T1000 (cell line): Measurements from ENCODE around the gene TRAF3.

ENCODE experiments used
- DNase-seq: peaks from one replicate; lab custom pipeline; 2025; ENCODE audit warnings: mixed read lengths; lab: John Stamatoyannopoulos, UW

The TRAF3 gene

DNA sequence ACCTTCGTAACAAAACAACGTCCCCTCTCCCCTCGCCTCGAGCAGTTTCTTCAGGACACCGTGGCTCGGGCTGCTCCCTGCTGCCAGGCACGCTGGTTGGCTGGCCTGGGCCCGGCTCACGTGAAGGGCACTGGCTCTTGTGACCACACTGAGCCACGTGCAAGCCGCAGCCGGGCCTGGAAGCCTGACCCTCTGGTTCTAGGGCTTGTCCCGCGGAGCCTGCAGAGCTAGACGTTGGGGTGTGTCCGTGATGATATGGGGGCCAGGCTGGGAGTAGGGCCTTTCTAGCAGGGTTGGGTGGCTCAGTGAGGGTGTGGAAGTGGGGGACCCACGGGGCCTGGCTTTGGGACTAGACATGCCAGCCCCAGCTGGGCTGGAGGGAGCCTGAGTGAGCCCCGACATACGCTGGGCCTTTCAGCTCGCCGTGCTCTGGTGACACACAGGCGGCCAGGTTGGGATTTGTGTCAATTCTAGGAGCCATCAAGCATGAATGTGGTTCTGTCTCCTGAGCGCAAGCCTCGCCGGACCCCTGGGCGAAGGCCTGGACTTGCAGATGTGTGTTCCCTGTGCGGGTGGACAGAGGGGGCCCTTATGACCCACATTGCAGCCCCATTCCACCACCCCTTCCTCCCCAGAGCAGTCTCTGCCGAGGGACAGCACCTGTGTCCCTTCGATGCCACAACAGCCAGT lies 131.7 kb downstream of the TRAF3 start:
- DNase-seq, result no peak

DNA sequence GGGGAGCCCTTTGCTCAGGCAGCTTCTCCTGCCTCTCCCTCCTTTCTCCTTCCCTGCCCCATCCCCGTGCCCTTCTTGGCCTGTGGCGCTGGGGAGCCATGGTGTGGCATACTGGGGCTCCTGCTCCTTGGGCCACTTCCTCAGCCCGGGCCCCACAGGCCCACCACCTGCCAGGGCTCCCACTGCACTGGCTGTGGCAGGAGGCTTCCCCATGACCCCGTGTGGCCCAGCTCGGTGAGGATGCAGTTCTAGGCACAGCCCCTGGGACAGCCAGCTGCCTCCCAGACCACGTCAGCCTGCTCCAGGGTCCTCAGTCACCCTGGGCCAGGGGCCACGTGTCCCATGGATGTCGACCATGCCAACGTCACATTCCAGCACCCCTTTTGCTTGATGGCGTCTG lies 132.2 kb downstream of the TRAF3 start:
- no peak for DNase-seq

DNA sequence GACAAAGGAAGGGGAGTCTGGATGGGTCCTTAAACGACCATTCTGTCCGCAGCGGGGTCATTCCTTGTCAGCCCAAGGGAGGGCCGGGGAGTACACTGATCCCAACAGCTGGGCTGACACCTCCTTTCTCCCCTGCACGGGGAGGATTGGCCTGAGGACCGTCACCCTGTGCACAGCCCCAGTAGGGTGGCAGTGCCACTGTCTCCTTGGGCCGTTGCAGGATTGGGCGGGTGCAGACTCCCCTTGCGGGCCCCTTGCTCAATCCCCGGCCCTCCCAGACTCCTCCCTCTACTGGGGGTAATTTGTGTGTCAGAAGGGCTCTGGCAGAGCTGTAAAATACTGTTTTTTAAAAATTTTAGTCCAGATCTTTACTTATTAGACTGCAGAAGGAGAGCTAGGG lies 132.7 kb downstream of the TRAF3 start:
- no peak for DNase-seq

DNA sequence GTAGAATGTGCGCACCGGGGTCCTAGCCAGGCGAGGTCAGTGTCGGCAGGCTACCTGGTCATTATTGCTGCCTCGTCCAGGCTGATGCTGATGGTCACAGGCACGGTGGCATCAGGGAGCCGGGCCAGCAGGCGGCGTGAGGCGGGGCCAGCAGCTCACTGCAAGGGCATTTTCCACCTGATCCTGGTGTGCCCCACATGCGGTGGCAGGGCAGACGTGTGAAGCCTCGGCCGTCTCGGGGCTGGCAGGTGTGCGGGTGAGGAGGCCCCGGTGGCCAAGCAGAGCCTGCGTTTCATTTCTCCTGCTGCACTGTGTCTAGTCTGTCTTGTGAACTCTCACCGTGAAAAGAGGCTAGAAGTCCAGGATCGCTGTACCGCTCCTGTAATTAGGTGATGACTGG lies 133.2 kb downstream of the TRAF3 start:
- no peak for DNase-seq

DNA sequence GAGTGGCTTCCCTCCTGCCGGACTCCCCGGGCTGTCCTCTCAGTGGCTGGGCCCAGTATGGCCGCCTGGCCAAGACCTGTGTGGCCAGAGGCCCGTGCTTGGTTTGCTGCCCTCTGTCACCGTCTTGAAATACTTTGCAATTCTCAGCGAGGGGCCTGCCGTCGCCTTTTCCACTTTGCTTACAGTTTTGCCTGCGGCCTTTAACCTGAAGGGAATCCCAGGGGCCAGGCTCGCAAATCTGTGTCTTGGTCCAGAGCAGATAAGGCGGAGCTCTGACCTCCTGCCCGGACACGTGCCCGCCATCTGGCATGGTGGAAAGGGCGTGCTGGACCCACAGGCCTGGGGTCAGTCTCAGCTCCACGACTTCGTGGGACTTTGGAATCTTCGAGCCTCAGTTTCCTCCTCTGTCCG lies 134.3 kb downstream of the TRAF3 start:
- no peak for DNase-seq

DNA sequence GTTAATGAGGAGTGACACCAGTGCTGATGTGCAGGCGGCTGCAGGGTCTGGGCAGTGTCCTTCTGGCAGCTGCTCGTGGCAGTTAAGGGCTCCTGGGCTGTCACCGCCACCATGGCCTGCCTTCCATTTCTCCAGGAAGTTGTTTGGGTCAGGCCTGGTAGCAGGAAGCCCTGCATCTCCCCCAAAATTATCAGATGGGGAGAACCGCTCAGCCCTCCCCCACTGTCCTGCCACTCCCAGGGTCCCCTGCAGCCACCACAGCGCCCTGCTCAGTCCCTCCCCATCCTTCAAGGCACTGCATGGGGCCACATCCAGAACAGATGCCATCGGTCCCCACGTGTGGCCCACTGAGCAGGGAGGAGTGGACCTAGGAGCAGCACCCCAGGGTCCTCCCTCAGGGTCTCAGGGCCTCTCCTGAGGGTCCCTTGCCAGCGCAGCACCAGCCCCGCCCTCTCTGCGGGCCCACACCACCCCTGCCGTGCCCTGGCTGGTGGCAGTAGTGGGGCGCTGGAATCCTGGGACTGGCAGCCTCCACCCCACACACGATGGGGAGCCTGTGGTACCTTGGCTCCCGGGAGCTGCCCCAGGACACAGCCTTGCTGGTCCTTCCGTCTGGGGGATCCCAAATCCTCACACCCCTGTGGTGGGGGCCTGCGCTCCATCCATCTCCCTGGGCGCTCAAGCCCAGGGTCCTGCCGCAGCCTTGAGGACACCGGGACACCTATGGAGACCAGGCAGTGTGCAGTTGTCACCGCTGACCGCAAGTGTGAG lies 134.9 kb downstream of the TRAF3 start:
- DNase-seq, result no peak

DNA sequence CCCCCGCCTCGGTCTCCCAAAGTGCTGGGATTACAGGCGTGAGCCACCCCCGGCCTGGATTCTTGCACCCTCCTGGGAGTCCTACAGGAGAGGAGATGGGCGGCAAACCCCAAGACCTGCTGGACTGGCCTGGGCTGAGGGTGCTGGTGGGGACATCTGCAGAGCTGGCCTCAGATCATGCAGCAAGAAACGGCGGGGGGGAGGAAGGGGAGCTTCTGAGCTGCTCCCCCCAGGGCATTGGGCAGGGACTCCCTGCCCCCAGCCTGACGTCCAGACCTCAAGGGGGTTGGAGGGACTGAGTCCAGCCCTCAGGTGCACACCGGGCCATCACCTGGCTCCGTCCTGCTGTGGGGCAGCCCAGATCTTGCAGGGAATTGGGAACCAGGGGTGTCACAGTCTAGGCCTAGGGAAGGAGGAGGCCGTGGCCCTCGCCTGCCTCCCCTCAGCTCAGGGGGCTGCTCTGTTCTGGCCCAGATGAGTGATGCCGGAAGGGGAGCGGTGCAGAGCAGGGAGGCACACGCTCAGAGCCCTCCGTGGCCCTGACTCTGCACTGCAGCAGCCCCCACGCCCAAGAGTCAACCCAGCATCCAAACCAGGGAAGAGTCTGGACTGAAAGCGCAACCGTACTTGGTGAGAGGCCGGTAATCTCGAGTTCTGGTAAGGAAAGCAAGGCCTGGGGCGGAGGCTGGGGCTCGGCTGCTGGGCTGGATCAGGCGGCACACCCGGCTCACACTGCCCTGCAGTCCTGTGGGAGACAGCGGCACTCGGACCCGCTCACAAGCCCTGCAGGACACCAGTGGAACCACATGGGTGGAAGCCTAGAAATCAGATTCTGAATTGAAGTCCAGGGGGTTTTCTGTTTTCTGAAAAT lies 136.3 kb downstream of the TRAF3 start:
- no peak for DNase-seq

DNA sequence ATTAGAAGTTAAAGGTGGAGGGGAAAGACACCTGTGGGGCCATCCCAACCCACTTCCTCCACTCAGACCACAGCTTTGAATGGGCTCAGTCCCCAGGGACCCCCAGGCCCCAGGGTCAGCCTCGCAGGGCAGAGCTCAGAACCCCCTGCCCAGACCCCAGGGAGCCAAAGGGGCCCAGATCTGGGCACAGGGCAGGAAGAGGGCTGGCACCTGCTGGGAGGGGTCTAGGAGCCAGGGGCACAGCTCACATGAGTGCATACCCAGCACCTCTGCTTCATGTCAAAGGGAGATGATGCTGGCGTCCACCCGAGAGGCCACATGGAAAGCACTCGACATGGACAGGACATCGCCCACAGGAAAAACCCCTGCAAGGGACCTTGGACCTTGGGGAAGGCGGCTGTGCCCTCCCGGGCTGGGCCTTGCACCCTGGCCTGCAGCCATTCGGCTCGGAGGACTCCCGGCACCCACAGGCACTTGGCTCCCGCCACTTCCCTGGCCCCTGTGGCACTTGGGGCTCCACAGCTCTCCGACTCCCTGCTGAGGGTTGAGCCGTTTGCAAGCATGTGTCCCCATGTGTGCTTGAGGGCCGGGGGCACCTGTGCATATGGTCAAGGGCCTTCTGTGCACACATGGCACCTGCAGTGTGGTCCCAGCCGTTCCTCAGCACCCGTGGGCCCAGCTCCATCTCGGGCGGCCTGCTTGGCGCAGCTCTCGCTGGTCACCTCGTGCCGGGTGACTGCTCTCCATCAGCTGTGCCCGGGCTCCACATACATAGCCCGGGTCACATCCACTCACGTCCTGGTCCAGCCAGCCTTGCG lies 137.4 kb downstream of the TRAF3 start:
- no peak for DNase-seq

DNA sequence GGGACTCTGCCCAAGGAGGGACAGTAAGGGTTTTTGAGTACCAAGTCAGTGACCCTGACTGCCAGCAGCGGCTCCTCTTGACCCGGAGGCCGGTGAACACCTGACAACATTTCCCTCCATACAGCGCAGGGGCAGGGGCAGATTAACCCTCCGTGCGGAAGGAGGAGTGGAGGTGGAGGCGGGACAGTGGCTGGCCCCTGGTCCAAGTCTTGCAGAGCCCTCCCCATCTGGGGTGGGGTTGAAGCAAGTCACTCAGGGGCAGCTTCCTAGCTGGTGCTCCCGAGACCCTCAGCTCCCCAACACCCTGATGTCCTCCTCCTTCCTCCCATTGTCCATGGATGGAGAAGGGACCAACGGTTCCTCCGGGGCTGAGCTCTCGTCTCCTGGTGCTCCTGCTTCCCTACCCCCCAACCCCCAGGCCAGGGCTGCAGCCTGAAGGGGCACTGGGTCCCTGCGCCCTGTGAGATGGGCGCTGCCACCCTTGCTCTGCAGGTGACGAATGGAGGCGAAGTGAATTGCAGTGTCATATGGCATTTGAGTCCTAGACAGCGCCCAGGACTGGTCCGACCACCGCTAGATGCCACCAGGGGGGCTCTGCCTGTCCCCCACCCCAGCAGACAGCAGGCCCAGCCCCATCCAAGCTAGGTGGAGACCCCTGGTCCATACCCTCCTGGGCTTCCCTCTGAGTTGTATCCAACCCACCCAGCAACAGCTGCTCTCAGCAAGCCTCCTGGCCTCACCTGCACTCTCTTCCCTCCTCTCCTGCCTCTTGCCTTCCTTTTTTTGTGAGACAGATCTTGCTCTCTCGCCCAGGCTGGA lies 138.3 kb downstream of the TRAF3 start:
- no peak for DNase-seq

DNA sequence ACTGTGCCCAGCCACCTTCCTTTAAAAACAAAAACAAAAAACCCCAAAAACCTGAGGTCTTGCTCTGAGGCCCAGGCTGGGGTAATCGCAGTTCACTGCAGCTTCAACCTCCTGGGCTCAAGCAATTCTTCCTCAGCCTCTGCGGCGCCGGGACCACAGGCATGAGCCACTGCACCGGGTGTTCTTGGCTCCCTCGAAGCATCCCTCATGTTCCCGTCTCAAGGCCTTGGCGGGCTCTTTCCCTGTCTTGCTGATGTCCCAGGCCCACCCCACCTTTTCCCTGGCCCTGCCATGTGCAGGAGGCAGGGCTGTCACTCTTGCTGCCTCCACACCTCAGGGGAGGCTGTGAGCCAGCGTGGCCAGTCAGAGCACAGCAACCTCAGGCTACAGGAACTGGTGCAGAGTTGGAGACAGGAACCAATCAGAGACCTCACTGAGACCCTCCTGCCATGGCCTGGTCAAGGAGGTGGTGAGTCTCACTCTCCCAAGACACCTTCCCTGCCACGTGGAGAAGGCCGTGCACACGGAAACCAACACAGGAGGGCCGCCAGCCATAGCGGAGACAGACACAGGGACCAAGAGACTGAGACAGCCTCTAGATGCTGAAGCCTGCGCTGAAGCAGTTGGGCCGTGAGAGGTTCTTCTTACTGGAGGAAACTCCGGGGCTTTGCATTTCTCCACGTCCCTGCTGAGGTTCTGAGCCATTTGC lies 139.3 kb downstream of the TRAF3 start:
- no peak for DNase-seq

DNA sequence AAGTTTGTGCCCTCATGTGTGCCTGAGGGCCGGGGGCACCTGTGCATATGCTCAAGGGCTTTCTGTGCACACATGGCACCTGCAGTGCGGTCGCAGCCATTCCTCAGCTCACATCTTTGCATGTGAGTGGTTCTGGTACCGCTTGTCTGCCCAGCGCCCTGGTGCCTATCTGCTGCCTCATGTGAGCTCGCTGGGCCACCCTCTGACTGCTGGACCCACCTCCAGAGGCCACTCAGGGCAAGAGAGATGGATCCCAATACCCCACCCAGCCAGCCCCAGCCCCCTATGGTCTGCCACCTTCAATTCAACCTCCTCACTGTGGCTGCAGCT lies 139.8 kb downstream of the TRAF3 start:
- no peak for DNase-seq

DNA sequence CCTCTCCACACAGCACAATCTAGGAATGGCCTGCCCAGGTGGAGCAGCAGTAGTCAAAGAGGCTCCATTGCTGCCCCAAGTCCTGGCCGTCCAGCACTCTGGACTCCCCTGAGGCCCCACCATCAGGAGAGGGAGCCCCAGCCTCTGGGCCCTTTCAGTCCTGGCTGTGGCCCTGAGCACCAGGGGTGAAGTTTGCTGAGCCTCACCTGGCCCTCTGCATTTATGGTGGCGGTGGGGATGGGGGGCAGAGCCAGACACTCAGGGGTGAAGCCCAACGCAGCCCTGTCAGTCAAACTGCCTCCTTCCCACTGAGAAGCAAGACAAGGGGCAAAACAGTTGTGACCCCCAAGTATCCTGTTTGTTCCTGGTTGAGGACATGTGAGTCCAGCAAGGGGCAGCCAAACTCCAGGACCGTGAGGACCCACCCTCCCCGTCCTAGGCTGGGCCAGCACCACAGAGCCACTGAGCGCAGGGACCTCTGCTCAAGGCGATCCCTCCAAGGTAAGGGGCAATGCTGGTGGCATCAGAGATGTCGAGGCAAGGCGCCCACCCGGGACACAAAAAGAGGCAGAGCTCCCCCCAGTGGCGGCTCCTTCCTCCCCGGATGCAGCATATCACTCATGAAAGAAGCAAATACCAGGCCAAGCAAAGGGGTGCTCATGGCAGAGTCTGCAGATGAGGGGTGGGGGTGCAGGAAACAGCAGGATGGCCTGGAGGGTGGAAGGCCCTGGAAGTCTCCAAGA lies 140.4 kb downstream of the TRAF3 start:
- peak; percentile 14 for DNase-seq

DNA sequence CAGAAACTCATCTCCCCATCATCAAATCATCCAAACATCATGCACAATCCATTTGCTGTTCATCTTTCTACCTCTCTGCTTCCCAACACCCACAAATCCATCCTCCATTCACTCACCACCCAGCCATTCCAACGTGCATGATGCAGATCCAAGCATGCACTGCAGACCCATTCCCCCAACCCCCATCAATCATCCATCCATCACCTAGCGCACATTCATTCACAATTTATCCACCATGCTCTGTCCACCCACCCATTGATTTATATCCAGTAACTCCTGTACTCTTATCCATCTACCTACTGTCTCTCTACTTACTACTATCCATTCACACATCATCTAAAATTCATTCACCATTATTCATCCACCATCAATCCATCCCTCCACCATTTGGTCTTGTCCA lies 141.2 kb downstream of the TRAF3 start:
- no peak for DNase-seq

DNA sequence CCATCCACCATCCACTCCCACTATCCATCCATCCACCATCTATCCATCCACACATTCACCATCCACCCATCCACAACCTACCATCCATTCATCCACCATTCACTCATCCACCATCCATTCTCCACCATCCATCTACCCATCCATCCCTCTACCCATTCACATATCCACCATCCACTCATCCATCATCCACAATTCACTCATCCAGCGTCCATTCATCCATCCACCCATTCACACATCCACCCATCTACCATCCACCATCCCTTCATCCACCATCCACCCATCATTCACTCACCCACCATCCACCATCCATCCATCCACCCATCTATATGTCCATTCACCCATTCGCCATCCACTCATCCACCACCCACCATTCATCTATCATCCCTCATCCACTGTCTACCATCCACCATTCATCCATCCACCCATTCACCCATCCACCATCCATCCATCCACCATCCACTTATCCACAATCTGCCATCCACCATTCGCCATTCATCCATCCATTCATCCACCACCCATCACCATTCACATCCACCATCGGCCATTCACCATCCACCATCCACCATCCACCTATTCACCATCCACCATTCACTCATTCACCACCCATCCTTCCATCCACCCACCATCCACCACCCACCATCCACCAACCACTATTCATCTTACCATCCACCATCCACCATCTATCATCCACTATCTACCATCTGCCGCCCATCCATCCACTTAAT lies 143.2 kb downstream of the TRAF3 start:
- DNase-seq, result no peak

DNA sequence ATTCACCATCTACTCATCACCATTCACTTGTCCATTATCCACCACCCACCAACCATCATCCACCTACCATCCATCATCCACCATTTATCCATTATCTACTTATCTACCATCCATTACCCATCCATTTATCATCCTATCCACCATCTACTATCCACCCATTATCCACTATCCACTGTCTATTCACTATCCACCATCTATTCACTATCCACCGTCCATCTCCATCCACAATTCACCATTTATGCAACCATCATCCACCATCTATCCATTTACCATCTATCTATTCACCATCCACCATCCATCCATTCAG lies 143.7 kb downstream of the TRAF3 start:
- no peak for DNase-seq

DNA sequence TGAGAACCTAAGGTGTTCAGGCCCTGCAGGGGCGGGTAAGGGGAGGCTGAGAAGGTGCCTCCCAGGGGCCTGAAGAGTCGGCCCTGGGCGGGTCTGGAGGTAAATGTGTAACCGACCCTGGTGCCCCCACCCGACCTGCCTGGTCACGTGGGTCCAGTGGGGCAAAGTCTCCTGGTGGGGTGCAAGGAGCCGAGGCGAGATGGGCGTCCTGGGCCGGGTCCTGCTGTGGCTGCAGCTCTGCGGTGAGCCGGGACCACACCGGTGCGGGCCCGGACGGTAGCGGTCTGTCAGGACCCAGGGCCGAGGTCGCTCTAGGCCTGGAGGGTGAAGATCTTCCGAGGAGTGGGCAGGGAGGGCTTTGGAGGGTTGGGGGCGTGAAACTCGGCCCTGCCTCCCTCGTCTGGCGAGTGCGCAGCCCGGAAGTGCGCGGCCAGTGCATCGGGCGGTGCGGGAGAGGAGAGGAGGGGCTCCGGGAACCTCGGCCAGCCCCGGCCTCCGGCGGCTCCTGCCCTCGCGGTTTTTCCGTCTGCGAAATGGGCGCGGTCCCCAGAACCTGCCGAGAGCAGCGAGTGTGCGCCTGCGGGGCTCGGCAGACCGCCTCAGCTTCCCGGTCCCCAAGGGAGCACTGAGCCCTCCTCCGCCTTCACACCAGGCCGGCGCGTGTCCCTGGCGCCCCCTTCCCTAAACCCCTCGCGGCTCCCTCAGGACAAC lies 145.4 kb downstream of the TRAF3 start, which contains the start of gene AMN:
Gene AMN, plus strand, starts transcription at position 174 of the 711 bp plus-strand sequence. Its CDS starts 26 bp downstream, at position 200.
- DNase-seq, result no peak

DNA sequence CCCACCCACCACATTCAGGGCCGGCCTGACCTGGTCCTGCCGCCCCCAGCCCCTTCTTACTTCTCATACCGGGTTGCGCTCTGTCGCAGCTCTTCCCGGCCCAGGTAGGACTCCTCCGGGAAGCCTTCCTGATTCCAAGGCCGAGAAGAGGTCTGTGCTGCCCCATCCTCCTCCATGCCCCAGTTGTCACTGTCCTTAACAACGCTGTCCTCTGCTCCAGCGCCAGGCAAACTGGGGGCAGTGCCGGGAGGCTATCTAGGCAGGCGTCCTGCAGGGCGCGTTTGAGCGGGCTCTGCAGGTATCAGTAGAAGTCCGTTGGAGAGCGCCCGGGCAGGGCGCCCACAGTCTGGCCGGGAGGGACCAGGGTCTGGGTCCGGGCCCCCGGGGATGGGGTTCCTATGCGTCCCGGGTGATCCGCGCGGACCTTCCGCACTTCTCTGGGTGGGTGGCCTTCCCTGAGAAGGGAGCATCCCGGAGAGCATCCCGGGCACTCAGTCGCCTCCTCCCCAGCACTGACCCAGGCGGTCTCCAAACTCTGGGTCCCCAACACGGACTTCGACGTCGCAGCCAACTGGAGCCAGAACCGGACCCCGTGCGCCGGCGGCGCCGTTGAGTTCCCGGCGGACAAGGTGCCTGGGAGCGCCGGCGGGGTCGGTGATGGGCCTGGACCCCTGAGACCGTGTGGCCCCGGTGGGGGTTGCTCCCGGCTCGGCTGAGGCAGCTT lies 146.1 kb downstream of the TRAF3 start:
- no peak for DNase-seq
